Stimulated activated CD8-positive, alpha-beta memory T cell treated with anti-CD3 and anti-CD28 coated beads, Interleukin-4, amount 100 ng/mL, for 4 hours (primary cell): ENCODE measurements around the gene CAMK2A.

ENCODE experiments used
- DNase-seq, 2 donors: peaks; one replicate each; pipeline ENCODE4 v3.0.0-alpha.2; 2020; ENCODE audit warnings: low read depth in 2 of 2, low spot score in 1 of 2

The CAMK2A gene

GRCh38 chr5:150215979-150216944 is 73.3 kb downstream of the CAMK2A start:
- no peak for DNase-seq

- DNase-seq = no peak
Observed at GRCh38 chr5:150214289-150214688, 75.3 kb downstream of the CAMK2A start.

GRCh38 chr5:150213530-150213929 is 76.0 kb downstream of the CAMK2A start:
- DNase-seq = no peak

GRCh38 chr5:150211156-150212030 is 78.2 kb downstream of the CAMK2A start:
- DNase-seq = no peak

GRCh38 chr5:150210644-150211043 is 78.9 kb downstream of the CAMK2A start:
- no peak for DNase-seq

- no peak for DNase-seq
Observed at GRCh38 chr5:150209099-150209635, 80.4 kb downstream of the CAMK2A start.

GRCh38 chr5:150208187-150209098 is 81.1 kb downstream of the CAMK2A start:
- DNase-seq = no peak

- no peak for DNase-seq
Observed at GRCh38 chr5:150206779-150207115, 82.8 kb downstream of the CAMK2A start.

GRCh38 chr5:150206098-150206778 is 83.3 kb downstream of the CAMK2A start:
- no peak for DNase-seq

- DNase-seq = no peak
Observed at GRCh38 chr5:150204590-150204960, 85.0 kb downstream of the CAMK2A start.

- no peak for DNase-seq
Observed at GRCh38 chr5:150203832-150204589, 85.6 kb downstream of the CAMK2A start.

- no peak for DNase-seq
Observed at GRCh38 chr5:150202501-150202900, 87.1 kb downstream of the CAMK2A start.

- DNase-seq = no peak
Observed at GRCh38 chr5:150197476-150197875, 92.1 kb downstream of the CAMK2A start.

- no peak for DNase-seq
Observed at GRCh38 chr5:150196986-150197385, 92.6 kb downstream of the CAMK2A start.

- no peak for DNase-seq
Observed at GRCh38 chr5:150196514-150196913, 93.1 kb downstream of the CAMK2A start.

- DNase-seq = no peak
Observed at GRCh38 chr5:150195736-150196485, 93.7 kb downstream of the CAMK2A start.

GRCh38 chr5:150192462-150192861 is 97.1 kb downstream of the CAMK2A start:
- DNase-seq = no peak

- no peak for DNase-seq
Observed at GRCh38 chr5:150190987-150191386, 98.6 kb downstream of the CAMK2A start.

GRCh38 chr5:150190503-150190979 is 99.0 kb downstream of the CAMK2A start:
- DNase-seq = no peak
